Cardiac muscle cell (in vitro differentiated cells and primary cell): ENCODE measurements around the gene USPL1. TPM values are rescaled to one million over a fixed set of nuclear protein-coding genes. Genes with fewer than 3 reads are reported as not detected.

Experiments
- DNase-seq, 2 donors: peaks; one replicate each; pipeline versions ENCODE4 v3.0.0 to v3.0.0-alpha.2; 2010 to 2017; ENCODE audit warnings: low read depth in 1 of 2, low spot score in 1 of 2
- H3K27ac ChIP-seq: fragments of 200-600 bp; sonication (generic); 2 replicates; pipeline ENCODE4 v1.5.1; 2016
- H3K27me3 ChIP-seq: fragments of 200-600 bp; sonication (generic); 2 replicates; pipeline ENCODE4 v1.6.0; 2016; ENCODE audit warnings: control low read depth
- H3K36me3 ChIP-seq: fragments of 200-600 bp; sonication (generic); 2 replicates; pipeline ENCODE4 v1.5.1; 2016; ENCODE audit warnings: control low read depth
- H3K4me1 ChIP-seq: fragments of 200-600 bp; sonication (generic); 2 replicates; pipeline ENCODE4 v1.8.1; 2017; ENCODE audit warnings: low read depth, mild to moderate bottlenecking, mixed run types
- H3K4me3 ChIP-seq: fragments of 200-600 bp; sonication (generic); 2 replicates; pipeline ENCODE4 v1.5.1; 2016; ENCODE audit warnings: mild to moderate bottlenecking
- H3K9me3 ChIP-seq: fragments of 200-600 bp; sonication (generic); 2 replicates; pipeline ENCODE4 v1.5.1; 2017; ENCODE audit warnings: low read depth, mild to moderate bottlenecking, control low read depth
- polyA plus RNA-seq: library from polyadenylated mRNA; unstranded; fragments of >200 nt; fragmentation: Nextera tagmentation; extraction: Ambion mirVana; gene quantifications from 2 replicates; pipeline ENCODE4 v1.2.1, GENCODE V29; 2016
- total RNA-seq: library from RNA; depleted of rRNA; stranded (reverse); fragments of >200 nt; gene quantifications from 2 replicates; pipeline ENCODE4 v1.2.3, GENCODE V29; 2016
- TF ChIP-seq, protein P1 (sequence below): IDR thresholded peaks from 2 replicates; pipeline ENCODE4 v1.5.1; 2012; ENCODE audit warnings: low read depth, mild to moderate bottlenecking, low read length

Gene USPL1
- total and polyA plus RNA-seq, 2 experiments from 2014 or later: 13.9 to 15.6 TPM

DNA sequence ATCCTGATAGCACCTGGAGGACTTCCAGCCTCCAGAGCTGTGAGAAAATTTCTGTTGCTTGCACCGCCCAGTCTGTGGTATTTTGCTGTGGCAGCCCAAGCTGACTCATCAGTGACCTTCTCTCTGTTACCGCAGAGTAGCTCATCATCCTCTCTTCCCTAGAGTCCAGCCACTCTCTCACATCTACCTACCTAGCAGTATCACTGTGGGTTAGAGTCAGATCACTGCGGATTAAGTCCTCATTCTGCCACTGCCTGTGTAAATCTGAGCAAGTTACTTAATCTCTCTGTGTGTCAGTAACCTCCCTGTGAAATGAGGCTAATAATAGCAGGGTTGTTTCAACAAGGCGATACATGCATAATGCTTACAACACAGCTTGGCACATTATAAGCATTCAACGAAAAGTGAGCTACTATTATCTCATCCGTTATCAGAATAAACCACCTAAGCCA lies 40.3 kb upstream of the USPL1 start:
- TF ChIP-seq, protein P1, sequence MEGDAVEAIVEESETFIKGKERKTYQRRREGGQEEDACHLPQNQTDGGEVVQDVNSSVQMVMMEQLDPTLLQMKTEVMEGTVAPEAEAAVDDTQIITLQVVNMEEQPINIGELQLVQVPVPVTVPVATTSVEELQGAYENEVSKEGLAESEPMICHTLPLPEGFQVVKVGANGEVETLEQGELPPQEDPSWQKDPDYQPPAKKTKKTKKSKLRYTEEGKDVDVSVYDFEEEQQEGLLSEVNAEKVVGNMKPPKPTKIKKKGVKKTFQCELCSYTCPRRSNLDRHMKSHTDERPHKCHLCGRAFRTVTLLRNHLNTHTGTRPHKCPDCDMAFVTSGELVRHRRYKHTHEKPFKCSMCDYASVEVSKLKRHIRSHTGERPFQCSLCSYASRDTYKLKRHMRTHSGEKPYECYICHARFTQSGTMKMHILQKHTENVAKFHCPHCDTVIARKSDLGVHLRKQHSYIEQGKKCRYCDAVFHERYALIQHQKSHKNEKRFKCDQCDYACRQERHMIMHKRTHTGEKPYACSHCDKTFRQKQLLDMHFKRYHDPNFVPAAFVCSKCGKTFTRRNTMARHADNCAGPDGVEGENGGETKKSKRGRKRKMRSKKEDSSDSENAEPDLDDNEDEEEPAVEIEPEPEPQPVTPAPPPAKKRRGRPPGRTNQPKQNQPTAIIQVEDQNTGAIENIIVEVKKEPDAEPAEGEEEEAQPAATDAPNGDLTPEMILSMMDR: no peak
- peak in 1 of 2 donors; percentile 84 for DNase-seq
- H3K4me3 ChIP-seq: no peak overlapping the region
- no peaks in the 10 kb centered on the region for H3K36me3 ChIP-seq
- no peaks in the 10 kb centered on the region for H3K27me3 ChIP-seq
- peaks cover 24% of the 10 kb centered on the region for H3K4me1 ChIP-seq
- no peak overlapping the region for H3K27ac ChIP-seq
- H3K9me3 ChIP-seq: no peaks in the 10 kb centered on the region

DNA sequence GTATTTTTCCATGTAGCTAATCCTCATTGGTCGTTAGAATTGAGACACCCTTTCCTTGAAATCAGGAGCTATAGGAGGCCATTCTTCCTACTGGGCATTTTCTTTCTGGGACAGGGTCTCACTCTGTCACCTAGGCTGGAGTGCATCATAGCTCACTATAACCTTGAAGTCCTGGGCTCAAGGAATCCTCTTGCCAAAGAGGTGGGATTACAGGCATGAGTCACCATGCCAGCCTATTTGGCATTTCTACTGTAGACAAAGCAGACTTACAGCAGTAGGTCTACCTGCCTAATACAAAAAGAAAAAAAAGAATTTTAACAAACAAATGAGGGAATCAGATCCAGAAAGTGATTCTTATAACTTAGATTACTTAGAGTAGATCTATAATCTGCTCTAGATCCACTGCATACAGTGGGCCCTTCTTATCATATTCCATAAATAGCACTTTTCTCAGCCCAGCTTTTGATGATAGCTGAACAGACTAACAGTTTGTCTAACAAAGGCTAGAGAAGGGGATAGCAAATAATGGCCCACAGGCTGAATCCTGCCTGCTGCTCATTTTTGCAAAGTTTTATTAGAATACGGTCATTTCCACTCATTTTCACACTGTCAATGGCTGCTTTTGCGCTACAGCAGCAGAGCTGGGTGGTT lies 36.7 kb upstream of the USPL1 start:
- H3K9me3 ChIP-seq: no peaks in the 10 kb centered on the region
- H3K4me1 ChIP-seq: peaks cover 20% of the 10 kb centered on the region
- no peak overlapping the region for H3K4me3 ChIP-seq
- TF ChIP-seq, protein P1: no peak
- DNase-seq: no peak
- no peaks in the 10 kb centered on the region for H3K27me3 ChIP-seq
- H3K36me3 ChIP-seq: no peaks in the 10 kb centered on the region
- H3K27ac ChIP-seq: peak overlapping the region; percentile 66

GRCh38 chr13:30581582-30581981 lies 36.1 kb upstream of the USPL1 start:
- no peaks in the 10 kb centered on the region for H3K27me3 ChIP-seq
- peak; percentile 30 to 38 for DNase-seq
- peaks cover 19% of the 10 kb centered on the region for H3K4me1 ChIP-seq
- no peak overlapping the region for H3K4me3 ChIP-seq
- no peaks in the 10 kb centered on the region for H3K9me3 ChIP-seq
- peak overlapping the region; percentile 66 for H3K27ac ChIP-seq
- no peaks in the 10 kb centered on the region for H3K36me3 ChIP-seq
- TF ChIP-seq, protein P1: peak; percentile 29

DNA sequence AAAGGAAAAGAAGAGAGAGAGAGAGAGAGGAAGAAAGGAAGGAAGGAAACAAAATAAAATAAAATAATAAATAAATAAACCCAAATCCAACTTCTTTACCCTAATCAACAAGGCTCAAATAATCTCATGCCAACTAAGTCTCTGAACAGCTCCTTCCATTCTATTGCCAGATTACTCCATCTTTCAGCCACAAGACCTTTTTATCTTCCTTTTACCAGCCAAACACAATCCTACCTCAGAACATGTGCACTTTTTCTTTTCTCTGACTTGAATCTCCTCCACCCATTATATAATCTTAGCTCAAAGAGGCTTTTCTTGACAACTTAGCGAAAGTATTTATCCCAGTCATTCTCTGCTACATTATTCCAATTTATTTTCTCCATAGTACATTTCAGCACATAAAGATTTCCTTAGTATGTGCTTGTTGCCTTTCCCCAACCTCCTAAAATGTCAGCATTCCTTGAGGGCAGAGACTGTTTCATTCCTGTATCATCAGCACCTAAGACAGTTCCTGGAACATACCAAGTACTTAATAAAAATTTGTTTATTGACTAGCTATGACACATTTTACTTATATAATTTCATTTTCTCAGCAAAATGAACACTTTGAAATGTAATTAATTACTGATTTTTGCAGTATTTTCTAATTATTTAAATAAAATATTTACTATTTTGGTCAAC lies 33.5 kb upstream of the USPL1 start:
- no peaks in the 10 kb centered on the region for H3K27me3 ChIP-seq
- TF ChIP-seq, protein P1: no peak
- no peak for DNase-seq

GRCh38 chr13:30585748-30586262 lies 31.9 kb upstream of the USPL1 start:
- H3K27me3 ChIP-seq: no peaks in the 10 kb centered on the region
- TF ChIP-seq, protein P1: no peak
- no peaks in the 10 kb centered on the region for H3K36me3 ChIP-seq
- H3K27ac ChIP-seq: no peak overlapping the region
- no peaks in the 10 kb centered on the region for H3K9me3 ChIP-seq
- H3K4me1 ChIP-seq: peaks cover 14% of the 10 kb centered on the region
- DNase-seq: peak in 1 of 2 donors; percentile 84
- H3K4me3 ChIP-seq: no peak overlapping the region

More for the DNA sequence above, 33.5 kb upstream of the USPL1 start:
- Histone ChIP-seq H3K36me3 (no peaks in the 10 kb centered on the region), H3K4me1 (peaks cover 19% of the 10 kb centered on the region), H3K9me3 (no peaks in the 10 kb centered on the region), H3K4me3 (no peak overlapping the region), H3K27ac (no peak overlapping the region)
